Gastrocnemius medialis (tissue), 4 donors: ENCODE data around the gene NELL2. TPM values are rescaled to one million over a fixed set of nuclear protein-coding genes. Genes with fewer than 3 reads are reported as not detected.
"Not testable (repeated sequence)": the region's sequence is repeated elsewhere in the genome, so short reads cannot be mapped to it uniquely, and the experiment has no call there.

ENCODE experiments used
- ATAC-seq, 2 donors: fragments of 150-250 bp; one replicate each; pipeline ENCODE4 v1.9.1; 2016
- DNase-seq, 2 donors: peaks; one replicate each; pipeline ENCODE4 v3.0.0-alpha.2; 2019
- H3K27ac ChIP-seq, 4 donors: fragments of 200-600 bp; sonication (generic); 1 replicate in 1 of 4; 2 replicates in 3 of 4; pipeline ENCODE4 v1.5.1; 2016 to 2018; ENCODE audit warnings: mild to moderate bottlenecking in 2 of 4, moderate library complexity in 1 of 4
- H3K27me3 ChIP-seq, 3 donors: fragments of 200-600 bp; sonication (generic) in 2 of 3; 1 replicate in 1 of 3; 2 replicates in 2 of 3; pipeline versions ENCODE4 v1.5.1 to v1.6.0; 2016 to 2019; ENCODE audit warnings: mild to moderate bottlenecking in 1 of 3, moderate library complexity in 1 of 3
- H3K36me3 ChIP-seq, 2 donors: fragments of 200-600 bp; sonication (generic) in 1 of 2; one replicate each; pipeline ENCODE4 v1.5.1; 2017 to 2018
- H3K4me1 ChIP-seq, 2 donors: fragments of 200-600 bp; sonication (generic) in 1 of 2; one replicate each; pipeline ENCODE4 v1.5.1; 2016 to 2017; ENCODE audit warnings: mild to moderate bottlenecking in 2 of 2
- H3K4me3 ChIP-seq, 4 donors: fragments of 200-600 bp; sonication (generic) in 3 of 4; 1 replicate in 1 of 4; 2 replicates in 3 of 4; pipeline ENCODE4 v1.5.1; 2016 to 2019; ENCODE audit warnings: mild to moderate bottlenecking in 2 of 4
- H3K9me3 ChIP-seq, 3 donors: fragments of 200-600 bp; sonication (generic) in 2 of 3; 1 replicate in 1 of 3; 2 replicates in 2 of 3; pipeline ENCODE4 v1.5.1; 2016 to 2019
- POLR2A ChIP-seq, 2 donors: fragments of 450-650 bp; IDR thresholded peaks; one replicate each; pipeline ENCODE4 v1.6.1; 2017; ENCODE audit warnings: antibody characterized with exemption in 2 of 2, mild to moderate bottlenecking in 2 of 2, moderate library complexity in 2 of 2
- in situ Hi-C, 4 donors: fragments of 200-750 bp; cut with MboI; loops; one replicate each; pipeline versions ENCODE4 v1.15.0 to v1.8.0; 2017; ENCODE audit warnings: low sequenced_read_pairs in 4 of 4
- intact Hi-C: fragments of 100-400 bp; cut with DNase I; formaldehyde crosslinking; loops from one replicate; pipeline ENCODE4 v1.15.1; 2023; ENCODE audit warnings: low total_unique reads
- total RNA-seq, 4 donors: library from RNA; depleted of rRNA; stranded (reverse); fragments of >200 nt; gene quantifications; one replicate each; pipeline versions ENCODE4 v1.1.0 to v1.2.3, GENCODE V29; 2016
- TF ChIP-seq, protein P1 (sequence below), 5 experiments: fragments of 450-650 bp in 3 of 5; fragments of 200-600 bp in 2 of 5; sonication (generic) in 2 of 5; IDR thresholded peaks in 4 of 5; conservative IDR thresholded peaks in 1 of 5; 1 replicate in 4 of 5; 2 replicates in 1 of 5; pipeline ENCODE4 v1.5.1; 2016 to 2019; ENCODE audit warnings: antibody characterized with exemption in 5 of 5, mild to moderate bottlenecking in 3 of 5, moderate library complexity in 3 of 5

The NELL2 gene
- total RNA-seq, 4 donors from 2014 or later: 0.58 to 0.82 TPM; not detected in 2

DNA sequence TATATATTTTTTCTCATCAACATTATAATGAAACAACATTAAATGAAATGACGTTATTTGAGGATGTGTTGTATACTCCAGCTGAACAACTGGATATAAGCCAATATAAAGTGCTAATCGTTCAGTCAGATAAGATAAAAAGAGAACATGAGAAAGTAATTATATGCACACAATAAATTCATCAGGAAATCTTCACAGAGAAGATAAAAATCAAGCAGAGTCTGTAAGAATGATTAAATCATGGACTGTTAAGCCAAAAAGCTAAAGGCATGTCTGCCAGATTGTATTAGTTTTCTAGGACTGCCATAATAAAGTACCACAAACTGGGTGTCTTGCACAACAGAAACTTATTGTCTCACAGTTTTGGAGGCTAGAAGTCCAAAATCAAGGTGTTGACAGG, 178.6 kb downstream of the NELL2 start:
- Histone ChIP-seq H3K27ac (no peak overlapping the region), H3K4me1 (no peaks in the 10 kb centered on the region), H3K9me3 (no peaks in the 10 kb centered on the region), H3K4me3 (no peak overlapping the region), H3K27me3 (no peaks in the 10 kb centered on the region), H3K36me3 (no peaks in the 10 kb centered on the region)
- intact Hi-C loops: no loop called here
- no peak for ATAC-seq
- TF ChIP-seq POLR2A (IDR thresholded peaks at IDR 0.05): no peak
- TF ChIP-seq, protein P1, sequence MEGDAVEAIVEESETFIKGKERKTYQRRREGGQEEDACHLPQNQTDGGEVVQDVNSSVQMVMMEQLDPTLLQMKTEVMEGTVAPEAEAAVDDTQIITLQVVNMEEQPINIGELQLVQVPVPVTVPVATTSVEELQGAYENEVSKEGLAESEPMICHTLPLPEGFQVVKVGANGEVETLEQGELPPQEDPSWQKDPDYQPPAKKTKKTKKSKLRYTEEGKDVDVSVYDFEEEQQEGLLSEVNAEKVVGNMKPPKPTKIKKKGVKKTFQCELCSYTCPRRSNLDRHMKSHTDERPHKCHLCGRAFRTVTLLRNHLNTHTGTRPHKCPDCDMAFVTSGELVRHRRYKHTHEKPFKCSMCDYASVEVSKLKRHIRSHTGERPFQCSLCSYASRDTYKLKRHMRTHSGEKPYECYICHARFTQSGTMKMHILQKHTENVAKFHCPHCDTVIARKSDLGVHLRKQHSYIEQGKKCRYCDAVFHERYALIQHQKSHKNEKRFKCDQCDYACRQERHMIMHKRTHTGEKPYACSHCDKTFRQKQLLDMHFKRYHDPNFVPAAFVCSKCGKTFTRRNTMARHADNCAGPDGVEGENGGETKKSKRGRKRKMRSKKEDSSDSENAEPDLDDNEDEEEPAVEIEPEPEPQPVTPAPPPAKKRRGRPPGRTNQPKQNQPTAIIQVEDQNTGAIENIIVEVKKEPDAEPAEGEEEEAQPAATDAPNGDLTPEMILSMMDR (IDR thresholded peaks at IDR 0.05 in 4 of 5, conservative IDR thresholded peaks at IDR 0.05 in 1 of 5): no peak
- no peak for DNase-seq
- in situ Hi-C loops: no loop called here

DNA sequence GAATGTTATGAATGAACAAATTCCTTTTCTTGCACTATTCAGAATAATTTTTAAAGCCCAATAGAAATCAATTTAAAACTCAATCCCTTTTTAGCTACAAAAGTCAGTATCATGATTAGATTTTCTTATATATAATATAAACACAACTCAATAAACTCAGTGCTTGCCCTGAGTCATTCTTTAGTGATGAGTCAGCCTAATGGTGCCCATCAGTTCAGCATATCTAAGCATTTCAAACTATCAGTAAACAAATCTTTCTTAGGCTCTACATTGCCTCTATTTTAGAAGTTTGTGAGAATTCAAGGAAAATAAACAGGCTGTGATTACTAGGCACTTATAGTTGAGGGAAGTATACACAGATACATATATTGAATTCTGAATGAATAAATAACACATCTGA, 179.6 kb downstream of the NELL2 start:
- Histone ChIP-seq H3K4me1 (no peaks in the 10 kb centered on the region), H3K27ac (no peak overlapping the region), H3K36me3 (no peaks in the 10 kb centered on the region), H3K9me3 (no peaks in the 10 kb centered on the region), H3K4me3 (no peak overlapping the region), H3K27me3 (no peaks in the 10 kb centered on the region)
- in situ Hi-C loops: no loop called here
- ATAC-seq: no peak
- TF ChIP-seq POLR2A (IDR thresholded peaks at IDR 0.05): no peak
- TF ChIP-seq, protein P1 (IDR thresholded peaks at IDR 0.05 in 4 of 5, conservative IDR thresholded peaks at IDR 0.05 in 1 of 5): no peak
- intact Hi-C loops: no loop called here
- no peak for DNase-seq

GRCh38 chr12:44694017-44694416, 182.1 kb downstream of the NELL2 start:
- in situ Hi-C loops: no loop called here
- no peaks in the 10 kb centered on the region for H3K27me3 ChIP-seq
- DNase-seq: no peak
- no peak overlapping the region for H3K27ac ChIP-seq
- ATAC-seq: no peak
- H3K4me1 ChIP-seq: no peaks in the 10 kb centered on the region
- no peak overlapping the region for H3K4me3 ChIP-seq
- no peaks in the 10 kb centered on the region for H3K36me3 ChIP-seq
- TF ChIP-seq, protein P1 (IDR thresholded peaks at IDR 0.05 in 4 of 5, conservative IDR thresholded peaks at IDR 0.05 in 1 of 5): no peak
- TF ChIP-seq POLR2A (IDR thresholded peaks at IDR 0.05): no peak
- intact Hi-C loops: no loop called here
- no peaks in the 10 kb centered on the region for H3K9me3 ChIP-seq

GRCh38 chr12:44689587-44689986, 186.5 kb downstream of the NELL2 start:
- intact Hi-C loops: no loop called here
- Histone ChIP-seq H3K27ac (no peak overlapping the region), H3K36me3 (no peaks in the 10 kb centered on the region), H3K9me3 (no peaks in the 10 kb centered on the region), H3K4me1 (no peaks in the 10 kb centered on the region), H3K27me3 (no peaks in the 10 kb centered on the region), H3K4me3 (no peak overlapping the region)
- in situ Hi-C loops: no loop called here
- no peak for ATAC-seq
- no peak for DNase-seq
- TF ChIP-seq POLR2A (IDR thresholded peaks at IDR 0.05): no peak
- TF ChIP-seq, protein P1 (IDR thresholded peaks at IDR 0.05 in 4 of 5, conservative IDR thresholded peaks at IDR 0.05 in 1 of 5): no peak

DNA sequence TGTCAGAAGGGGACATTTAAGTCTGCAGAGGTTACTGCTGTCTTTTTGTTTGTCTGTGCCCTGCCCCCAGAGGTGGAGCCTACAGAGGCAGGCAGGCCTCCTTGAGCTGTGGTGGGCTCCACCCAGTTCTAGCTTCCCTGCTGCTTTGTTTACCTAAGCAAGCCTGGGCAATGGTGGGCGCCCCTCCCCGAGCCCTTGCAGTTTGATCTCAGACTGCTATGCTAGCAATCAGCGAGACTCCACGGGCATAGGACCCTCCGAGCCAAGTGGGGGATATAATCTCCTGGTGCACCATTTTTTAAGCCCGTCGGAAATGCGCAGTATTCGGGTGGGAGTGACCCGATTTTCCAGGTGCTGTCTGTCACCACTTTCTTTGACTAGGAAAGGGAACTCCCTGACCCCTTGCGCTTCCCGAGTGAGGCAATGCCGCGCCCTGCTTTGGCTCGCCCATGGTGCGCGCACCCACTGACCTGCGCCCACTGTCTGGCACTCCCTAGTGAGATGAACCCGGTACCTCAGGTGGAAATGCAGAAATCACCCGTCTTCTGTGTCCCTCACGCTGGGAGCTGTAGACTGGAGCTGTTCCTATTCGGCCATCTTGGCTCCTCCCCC, 189.2 kb downstream of the NELL2 start:
- H3K9me3 ChIP-seq, H3K4me3 ChIP-seq, intact Hi-C loops, DNase-seq, H3K36me3 ChIP-seq, H3K27ac ChIP-seq, in situ Hi-C loops, H3K4me1 ChIP-seq, ATAC-seq, H3K27me3 ChIP-seq: not testable (repeated sequence)
